Measurements from ENCODE around the gene RHEB. TPM values are rescaled to one million over a fixed set of nuclear protein-coding genes. Genes with fewer than 3 reads are reported as not detected.

The RHEB gene
- total RNA-seq, 2 experiments from 2014 or later: 57.6 to 93.2 TPM

DNA sequence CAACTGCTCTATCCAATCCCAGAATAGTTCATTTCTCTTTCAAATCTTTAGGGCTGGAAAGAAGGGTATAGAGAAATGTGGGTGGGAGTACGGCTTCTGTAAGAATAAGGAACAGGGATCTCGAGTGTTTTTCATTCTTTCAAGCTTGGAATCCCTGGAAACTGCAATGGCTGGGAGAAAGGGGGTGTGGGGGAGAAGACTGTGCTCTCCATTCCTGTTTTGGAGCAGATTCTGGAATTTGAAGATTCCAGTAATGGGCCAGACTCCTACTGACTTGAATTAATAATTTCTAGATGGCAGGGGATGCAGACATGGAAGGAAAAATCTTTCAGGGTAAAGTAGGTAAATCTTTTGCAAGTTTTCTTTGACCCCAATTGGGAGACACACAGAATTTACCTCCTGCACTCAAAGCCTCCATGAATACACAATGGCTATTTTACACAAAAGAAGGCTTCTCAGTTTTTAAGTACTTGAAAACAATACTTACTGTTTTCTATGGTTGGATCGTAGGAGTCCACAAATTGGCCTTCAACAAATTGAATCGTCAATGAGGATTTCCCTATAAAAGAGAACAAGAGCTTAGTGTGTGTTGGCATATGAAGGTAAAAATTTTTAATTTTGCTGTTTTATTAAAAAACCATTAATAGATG is 29.1 kb downstream of the RHEB start:
- H3K36me3 ChIP-seq (ENCODE audit: insufficient read depth, low read length): peaks cover 73% of the 10 kb centered on the region
- no peak for TF ChIP-seq EZH2phosphoT487 (IDR thresholded peaks at IDR 0.05; ENCODE audit: borderline replicate concordance, low read depth, low read length)
- TF ChIP-seq, protein P1, sequence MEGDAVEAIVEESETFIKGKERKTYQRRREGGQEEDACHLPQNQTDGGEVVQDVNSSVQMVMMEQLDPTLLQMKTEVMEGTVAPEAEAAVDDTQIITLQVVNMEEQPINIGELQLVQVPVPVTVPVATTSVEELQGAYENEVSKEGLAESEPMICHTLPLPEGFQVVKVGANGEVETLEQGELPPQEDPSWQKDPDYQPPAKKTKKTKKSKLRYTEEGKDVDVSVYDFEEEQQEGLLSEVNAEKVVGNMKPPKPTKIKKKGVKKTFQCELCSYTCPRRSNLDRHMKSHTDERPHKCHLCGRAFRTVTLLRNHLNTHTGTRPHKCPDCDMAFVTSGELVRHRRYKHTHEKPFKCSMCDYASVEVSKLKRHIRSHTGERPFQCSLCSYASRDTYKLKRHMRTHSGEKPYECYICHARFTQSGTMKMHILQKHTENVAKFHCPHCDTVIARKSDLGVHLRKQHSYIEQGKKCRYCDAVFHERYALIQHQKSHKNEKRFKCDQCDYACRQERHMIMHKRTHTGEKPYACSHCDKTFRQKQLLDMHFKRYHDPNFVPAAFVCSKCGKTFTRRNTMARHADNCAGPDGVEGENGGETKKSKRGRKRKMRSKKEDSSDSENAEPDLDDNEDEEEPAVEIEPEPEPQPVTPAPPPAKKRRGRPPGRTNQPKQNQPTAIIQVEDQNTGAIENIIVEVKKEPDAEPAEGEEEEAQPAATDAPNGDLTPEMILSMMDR (conservative IDR thresholded peaks at IDR 0.05; ENCODE audit: low read length): no peak
- H3K27ac ChIP-seq (ENCODE audit: low read depth, low read length, poor library complexity, severe bottlenecking): no peak overlapping the region
- no peaks in the 10 kb centered on the region for H3K9me3 ChIP-seq (ENCODE audit: low read length)
- no peak overlapping the region for H2AFZ ChIP-seq (ENCODE audit: low read length)
- intact Hi-C loops (cut with micrococcal nuclease; ENCODE audit: unreplicated experiment): no loop called here
- POLR2A ChIA-PET: interaction anchor here (0.6 to 1.4 kb wide), 5 partner anchors 8 to 48 kb away, joined by 3 to 4 read pairs (median 3); no protein-coding TSS in a partner anchor
- peaks cover 2% of the 10 kb centered on the region for H3K4me1 ChIP-seq (ENCODE audit: insufficient read depth, low read length, poor library complexity, severe bottlenecking)
- BruUV-seq (replicated peaks): no TSS peak
- CTCF ChIA-PET (ENCODE audit: unreplicated experiment): no interaction called here
- peaks cover 29% of the 10 kb centered on the region; the same call in 1 of the 2 replicates for H4K20me1 ChIP-seq (ENCODE audit: insufficient read depth, low read length)
- H3K79me2 ChIP-seq (ENCODE audit: insufficient read depth, low read depth, low read length): peaks cover 64% of the 10 kb centered on the region
- no peaks in the 10 kb centered on the region for H3K9me2 ChIP-seq (ENCODE audit: insufficient read depth, low read length)
- no peak overlapping the region for H3K4me2 ChIP-seq (ENCODE audit: low read length)
- H3K4me3 ChIP-seq (ENCODE audit: low read depth, low read length, poor library complexity, severe bottlenecking): no peak overlapping the region
- no peak for DNase-seq (ENCODE audit: low spot score)

DNA sequence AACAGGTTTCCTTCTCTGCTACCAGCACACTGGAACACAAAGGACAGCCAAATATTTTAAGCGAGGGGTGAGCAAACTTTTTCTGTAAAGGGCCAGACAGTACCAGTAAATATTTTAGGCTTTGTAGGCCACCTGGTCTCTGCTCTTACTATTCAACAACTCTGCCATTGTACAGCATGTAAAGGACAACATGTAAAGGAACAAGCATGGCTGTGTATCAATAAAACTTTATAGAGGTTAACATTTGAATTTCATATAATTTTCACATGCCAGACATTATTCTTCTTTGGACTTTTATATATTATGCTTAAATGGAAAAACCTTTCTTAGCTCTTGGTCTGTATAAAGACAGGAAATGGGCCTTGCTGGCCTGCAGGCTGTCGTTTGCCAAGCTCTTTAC is 30.2 kb downstream of the RHEB start:
- no peak for TF ChIP-seq EZH2phosphoT487 (IDR thresholded peaks at IDR 0.05; ENCODE audit: borderline replicate concordance, low read depth, low read length)
- TF ChIP-seq, protein P1 (conservative IDR thresholded peaks at IDR 0.05; ENCODE audit: low read length): no peak
- H3K4me1 ChIP-seq (ENCODE audit: insufficient read depth, low read length, poor library complexity, severe bottlenecking): peaks cover 7% of the 10 kb centered on the region
- BruUV-seq (replicated peaks): no TSS peak
- H3K9me3 ChIP-seq (ENCODE audit: low read length): no peaks in the 10 kb centered on the region
- H3K27ac ChIP-seq (ENCODE audit: low read depth, low read length, poor library complexity, severe bottlenecking): no peak overlapping the region
- H3K79me2 ChIP-seq (ENCODE audit: insufficient read depth, low read depth, low read length): peaks cover 54% of the 10 kb centered on the region
- H3K36me3 ChIP-seq (ENCODE audit: insufficient read depth, low read length): peaks cover 83% of the 10 kb centered on the region
- H2AFZ ChIP-seq (ENCODE audit: low read length): no peak overlapping the region
- ChIA-PET POLR2A (interaction anchor here (0.7 to 1.0 kb wide), 2 partner anchors 10 to 19 kb away, joined by 3 read pairs; no protein-coding TSS in a partner anchor), CTCF (ENCODE audit: unreplicated experiment) (no interaction called here)
- no peak overlapping the region for H3K4me2 ChIP-seq (ENCODE audit: low read length)
- peaks cover 31% of the 10 kb centered on the region; the same call in 1 of the 2 replicates for H4K20me1 ChIP-seq (ENCODE audit: insufficient read depth, low read length)
- no peak for DNase-seq (ENCODE audit: low spot score)
- H3K9me2 ChIP-seq (ENCODE audit: insufficient read depth, low read length): no peaks in the 10 kb centered on the region
- intact Hi-C loops (cut with micrococcal nuclease; ENCODE audit: unreplicated experiment): no loop called here
- no peak overlapping the region for H3K4me3 ChIP-seq (ENCODE audit: low read depth, low read length, poor library complexity, severe bottlenecking)

DNA sequence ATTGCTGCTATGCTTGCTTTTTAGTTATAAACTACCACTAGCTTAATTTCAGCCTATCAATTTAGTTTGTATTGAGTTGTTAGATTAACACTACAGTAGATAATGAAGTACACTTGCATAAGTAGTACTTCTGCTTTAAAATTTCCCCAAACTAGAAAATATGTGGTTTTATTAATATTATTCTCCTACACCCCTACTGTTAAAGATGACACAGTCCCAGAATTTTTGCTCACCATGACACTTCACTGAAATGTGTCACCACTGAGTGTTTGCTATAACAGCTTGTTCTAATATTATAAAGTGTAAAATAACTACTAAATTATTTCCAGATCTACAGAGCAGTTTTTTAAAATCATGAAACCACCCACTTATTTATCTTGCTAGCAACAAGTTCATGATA is 31.6 kb downstream of the RHEB start:
- Histone ChIP-seq H3K9me3 (ENCODE audit: low read length) (no peaks in the 10 kb centered on the region), H3K4me2 (ENCODE audit: low read length) (no peak overlapping the region), H3K9me2 (ENCODE audit: insufficient read depth, low read length) (no peaks in the 10 kb centered on the region), H3K36me3 (ENCODE audit: insufficient read depth, low read length) (peaks cover 91% of the 10 kb centered on the region), H3K4me1 (ENCODE audit: insufficient read depth, low read length, poor library complexity, severe bottlenecking) (peaks cover 7% of the 10 kb centered on the region), H3K4me3 (ENCODE audit: low read depth, low read length, poor library complexity, severe bottlenecking) (no peak overlapping the region), H2AFZ (ENCODE audit: low read length) (no peak overlapping the region), H3K79me2 (ENCODE audit: insufficient read depth, low read depth, low read length) (peaks cover 40% of the 10 kb centered on the region), H3K27ac (ENCODE audit: low read depth, low read length, poor library complexity, severe bottlenecking) (no peak overlapping the region), H4K20me1 (ENCODE audit: insufficient read depth, low read length) (peaks cover 23% of the 10 kb centered on the region; the same call in 1 of the 2 replicates)
- POLR2A ChIA-PET: interaction anchor here (0.6 kb wide), 1 partner anchor 606 kb away, joined by 3 read pairs; no protein-coding TSS in a partner anchor
- TF ChIP-seq, protein P1 (conservative IDR thresholded peaks at IDR 0.05; ENCODE audit: low read length): no peak
- TF ChIP-seq EZH2phosphoT487 (IDR thresholded peaks at IDR 0.05; ENCODE audit: borderline replicate concordance, low read depth, low read length): no peak
- CTCF ChIA-PET (ENCODE audit: unreplicated experiment): no interaction called here
- no TSS peak for BruUV-seq (replicated peaks)
- no peak for DNase-seq (ENCODE audit: low spot score)
- intact Hi-C loops (cut with micrococcal nuclease; ENCODE audit: unreplicated experiment): no loop called here

All from OCI-LY7 (cell line).